Fibroblast of the conjunctiva (primary cell): ENCODE measurements around the gene SULT1A1.
"Not testable (repeated sequence)": the region's sequence is repeated elsewhere in the genome, so short reads cannot be mapped to it uniquely, and the experiment has no call there.

Experiments used
- DNase-seq: peaks from one replicate; pipeline ENCODE4 v3.0.0-alpha.2; 2010; ENCODE audit warnings: low read depth

The SULT1A1 gene

GRCh38 chr16:28590384-28591340 lies 19.2 kb downstream of the SULT1A1 start:
- no peak for DNase-seq

- no peak for DNase-seq
These were observed 19.9 kb downstream of the SULT1A1 start for GRCh38 chr16:28589930-28590329.

- DNase-seq: no peak
These were observed 20.8 kb downstream of the SULT1A1 start for GRCh38 chr16:28589069-28589468.

GRCh38 chr16:28587386-28587785 lies 22.5 kb downstream of the SULT1A1 start:
- no peak for DNase-seq

GRCh38 chr16:28586466-28586865 lies 23.4 kb downstream of the SULT1A1 start:
- no peak for DNase-seq

GRCh38 chr16:28585674-28586073 lies 24.2 kb downstream of the SULT1A1 start:
- DNase-seq: no peak

GRCh38 chr16:28580726-28581315 lies 29.0 kb downstream of the SULT1A1 start:
- no peak for DNase-seq

- DNase-seq: no peak
These were observed 34.3 kb downstream of the SULT1A1 start for GRCh38 chr16:28575446-28576109.

- no peak for DNase-seq
These were observed 34.9 kb downstream of the SULT1A1 start for GRCh38 chr16:28574925-28575324.

- DNase-seq: no peak
These were observed 35.8 kb downstream of the SULT1A1 start for GRCh38 chr16:28573738-28574718.

GRCh38 chr16:28572696-28573510 lies 36.9 kb downstream of the SULT1A1 start:
- DNase-seq: no peak

GRCh38 chr16:28569968-28570752 lies 39.7 kb downstream of the SULT1A1 start:
- no peak for DNase-seq

- DNase-seq: peak; percentile 8
These were observed 40.8 kb downstream of the SULT1A1 start for GRCh38 chr16:28569021-28569420.

GRCh38 chr16:28567292-28567691 lies 42.6 kb downstream of the SULT1A1 start:
- no peak for DNase-seq

GRCh38 chr16:28566233-28566925 lies 43.5 kb downstream of the SULT1A1 start:
- DNase-seq: not testable (repeated sequence)

GRCh38 chr16:28563218-28563617 lies 46.6 kb downstream of the SULT1A1 start:
- no peak for DNase-seq

- DNase-seq: no peak
These were observed 47.6 kb downstream of the SULT1A1 start for GRCh38 chr16:28562199-28562598.

- no peak for DNase-seq
These were observed 48.2 kb downstream of the SULT1A1 start for GRCh38 chr16:28561557-28562187.

GRCh38 chr16:28558456-28558855 lies 51.4 kb downstream of the SULT1A1 start:
- no peak for DNase-seq
